HL-60 (cell line): ENCODE measurements around the gene TIPIN.

Experiments used
- DNase-seq, 2 experiments: peaks; one replicate each; pipeline ENCODE4 v3.0.0-alpha.2; 2010 to 2020; ENCODE audit warnings: low read depth in 1 of 2, low spot score in 1 of 2
- H3K27ac ChIP-seq: fragments of 250-450 bp; sonication (Bioruptor Pico); replicated peaks from 2 replicates; pipeline ENCODE4 v1.5.1; 2020; ENCODE audit warnings: mild to moderate bottlenecking, moderate library complexity
- H3K27me3 ChIP-seq: fragments of 250-450 bp; sonication (Bioruptor Pico); 2 replicates; pipeline ENCODE4 v1.5.1; 2021; ENCODE audit warnings: mild to moderate bottlenecking, moderate library complexity; ENCODE audit not compliant: insufficient read depth, poor library complexity, severe bottlenecking
- H3K4me3 ChIP-seq: replicated peaks from 2 replicates; pipeline ENCODE4 v1.5.1; 2011; ENCODE audit warnings: mild to moderate bottlenecking, control low read depth, low read length; ENCODE audit not compliant: insufficient read depth
- CTCF ChIP-seq: IDR thresholded peaks from one replicate; pipeline ENCODE4 v1.5.1; 2011; ENCODE audit warnings: low read length, control low read depth, inconsistent platforms; ENCODE audit not compliant: insufficient read depth
- GABPA ChIP-seq: IDR thresholded peaks from 2 replicates; pipeline ENCODE4 v1.6.1; 2012; ENCODE audit warnings: low read depth
- POLR2AphosphoS5 ChIP-seq: IDR thresholded peaks from 2 replicates; pipeline ENCODE4 v1.6.1; 2012; ENCODE audit warnings: low read depth
- SPI1 ChIP-seq: IDR thresholded peaks from 2 replicates; pipeline ENCODE4 v1.6.1; 2012; ENCODE audit warnings: low read depth, mild to moderate bottlenecking, borderline replicate concordance
- long read RNA-seq: library from polyadenylated mRNA; unstranded; transcript quantifications from one replicate; pipeline ENCODE4 v2.0.0, GENCODE V29; 2020
- TF ChIP-seq, protein P1 (sequence below): IDR thresholded peaks from 2 replicates; pipeline ENCODE4 v1.6.1; 2012; ENCODE audit warnings: low read depth; ENCODE audit not compliant: insufficient replicate concordance

Gene TIPIN
- long read RNA-seq, transcript TIPIN-201 (8 exons, 1,744 nt), result major isoform, 18 of 58 reads
- long read RNA-seq, partial matches to known transcripts, result 14 of 58 reads
- long read RNA-seq, other reads (novel, unspliced or antisense), result 25 of 58 reads

DNA sequence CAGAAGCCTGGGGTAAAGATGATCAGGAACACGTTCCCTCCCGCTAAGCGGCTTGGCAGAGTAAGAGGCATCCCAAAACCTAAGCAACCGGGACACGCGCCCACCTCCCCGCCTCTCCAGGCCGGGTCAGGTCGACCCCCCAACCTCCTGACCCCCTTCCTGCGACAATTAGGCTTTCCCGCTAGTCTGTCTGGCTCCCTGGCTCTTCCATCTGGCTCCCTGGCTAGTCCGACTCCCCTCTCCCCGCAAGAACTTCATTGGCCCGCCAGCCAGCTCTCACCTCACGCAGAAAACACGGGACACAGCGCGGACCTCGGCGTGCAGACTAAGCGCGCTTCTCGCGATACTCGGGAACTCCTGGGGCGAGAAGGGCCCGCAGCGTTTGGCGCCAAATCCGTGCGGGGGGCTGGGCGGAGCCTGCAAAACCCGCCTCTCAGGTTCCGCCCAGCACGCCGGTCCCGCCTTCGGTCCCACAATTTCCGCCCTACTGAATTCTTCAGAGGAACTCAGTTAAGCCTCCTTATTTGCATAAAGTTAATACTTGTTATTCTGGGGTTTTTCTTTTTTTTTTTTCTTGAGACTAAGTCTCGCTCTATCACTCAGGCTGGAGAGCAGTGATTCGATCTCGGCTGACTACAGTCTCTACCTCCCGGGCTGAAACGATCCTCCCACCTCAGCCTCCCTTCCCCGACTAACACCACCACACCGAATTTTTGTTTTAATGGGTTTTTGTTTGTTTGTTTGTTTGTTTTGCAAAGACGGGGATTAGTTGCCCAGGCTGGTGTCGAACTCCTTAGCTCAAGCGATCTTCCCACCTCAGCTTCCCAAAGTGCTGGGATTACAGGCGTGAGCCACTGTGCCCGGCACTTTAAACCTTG lies at the start of gene TIPIN:
Gene TIPIN, minus strand, starts transcription at position 327 of the 878 bp plus-strand sequence. CDS start 3,738 bp downstream, outside the sequence.
- Histone ChIP-seq H3K27me3 (no peaks in the 10 kb centered on the region), H3K27ac (peak within 1 kb of the TSS; percentile 90), H3K4me3 (peak within 1 kb of the TSS; percentile 59)
- TF ChIP-seq SPI1 (peak; percentile 55; the same call in 1 of the 2 replicates), GABPA (no peak; the same call in 1 of the 2 replicates), POLR2AphosphoS5 (peak; percentile 94), CTCF (no peak)
- TF ChIP-seq, protein P1, sequence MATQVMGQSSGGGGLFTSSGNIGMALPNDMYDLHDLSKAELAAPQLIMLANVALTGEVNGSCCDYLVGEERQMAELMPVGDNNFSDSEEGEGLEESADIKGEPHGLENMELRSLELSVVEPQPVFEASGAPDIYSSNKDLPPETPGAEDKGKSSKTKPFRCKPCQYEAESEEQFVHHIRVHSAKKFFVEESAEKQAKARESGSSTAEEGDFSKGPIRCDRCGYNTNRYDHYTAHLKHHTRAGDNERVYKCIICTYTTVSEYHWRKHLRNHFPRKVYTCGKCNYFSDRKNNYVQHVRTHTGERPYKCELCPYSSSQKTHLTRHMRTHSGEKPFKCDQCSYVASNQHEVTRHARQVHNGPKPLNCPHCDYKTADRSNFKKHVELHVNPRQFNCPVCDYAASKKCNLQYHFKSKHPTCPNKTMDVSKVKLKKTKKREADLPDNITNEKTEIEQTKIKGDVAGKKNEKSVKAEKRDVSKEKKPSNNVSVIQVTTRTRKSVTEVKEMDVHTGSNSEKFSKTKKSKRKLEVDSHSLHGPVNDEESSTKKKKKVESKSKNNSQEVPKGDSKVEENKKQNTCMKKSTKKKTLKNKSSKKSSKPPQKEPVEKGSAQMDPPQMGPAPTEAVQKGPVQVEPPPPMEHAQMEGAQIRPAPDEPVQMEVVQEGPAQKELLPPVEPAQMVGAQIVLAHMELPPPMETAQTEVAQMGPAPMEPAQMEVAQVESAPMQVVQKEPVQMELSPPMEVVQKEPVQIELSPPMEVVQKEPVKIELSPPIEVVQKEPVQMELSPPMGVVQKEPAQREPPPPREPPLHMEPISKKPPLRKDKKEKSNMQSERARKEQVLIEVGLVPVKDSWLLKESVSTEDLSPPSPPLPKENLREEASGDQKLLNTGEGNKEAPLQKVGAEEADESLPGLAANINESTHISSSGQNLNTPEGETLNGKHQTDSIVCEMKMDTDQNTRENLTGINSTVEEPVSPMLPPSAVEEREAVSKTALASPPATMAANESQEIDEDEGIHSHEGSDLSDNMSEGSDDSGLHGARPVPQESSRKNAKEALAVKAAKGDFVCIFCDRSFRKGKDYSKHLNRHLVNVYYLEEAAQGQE, result peak; percentile 72
- peak; percentile 94 to 98 for DNase-seq

DNA sequence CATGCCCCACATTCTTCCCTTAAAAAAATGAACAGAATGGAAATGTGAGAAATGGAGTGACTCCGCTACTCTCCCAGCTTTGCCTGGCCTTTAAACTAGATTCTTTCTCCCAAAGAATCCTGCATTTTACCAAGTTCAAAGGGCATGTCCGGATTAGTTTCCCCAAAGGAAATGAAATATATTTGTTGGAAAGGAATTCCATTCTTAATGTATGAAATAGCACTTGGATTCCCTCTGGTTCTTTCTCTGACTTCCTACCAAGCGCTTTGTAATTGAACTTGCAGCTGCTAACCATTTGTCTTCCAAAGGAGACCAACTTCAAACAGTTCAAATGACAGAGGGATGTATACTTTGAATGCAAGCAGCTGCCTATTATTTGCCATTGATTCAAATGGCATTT lies 49.1 kb upstream of the TIPIN start:
- H3K27me3 ChIP-seq, result no peaks in the 10 kb centered on the region
- DNase-seq, result no peak
- H3K4me3 ChIP-seq, result no peak overlapping the region
- H3K27ac ChIP-seq, result no peak overlapping the region
- TF ChIP-seq CTCF (no peak), POLR2AphosphoS5 (no peak), SPI1 (no peak), GABPA (no peak)
- TF ChIP-seq, protein P1, result no peak

DNA sequence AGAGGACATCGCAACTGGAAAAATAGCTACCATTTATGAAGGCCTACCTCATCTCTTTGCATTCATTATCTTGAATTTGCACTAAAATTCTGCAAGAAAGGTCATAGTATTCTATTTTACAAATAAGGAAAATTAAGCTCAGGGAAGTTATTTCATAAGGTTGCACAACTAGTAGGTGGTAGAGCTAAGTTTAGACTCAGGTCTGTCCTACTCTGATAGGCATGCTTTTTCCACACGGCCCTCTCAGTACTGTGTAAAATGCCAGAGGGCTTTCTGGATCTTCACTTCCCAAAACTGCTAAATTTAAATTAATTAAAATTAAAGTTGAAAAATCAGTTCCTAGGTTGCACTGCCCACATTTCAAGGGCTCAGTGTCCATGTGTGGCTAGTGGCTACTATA lies 48.5 kb upstream of the TIPIN start:
- no peak for TF ChIP-seq GABPA
- no peak for TF ChIP-seq CTCF
- no peak overlapping the region for H3K4me3 ChIP-seq
- DNase-seq, result no peak
- no peaks in the 10 kb centered on the region for H3K27me3 ChIP-seq
- H3K27ac ChIP-seq, result 0 out of 2 replicates have a peak overlapping the region, but pooled peaks have one; percentile 3
